K562 (cell line): Measurements from ENCODE around the gene AP1M2. TPM values are rescaled to one million over a fixed set of nuclear protein-coding genes. Genes with fewer than 3 reads are reported as not detected.
A peak's percentile ranks its signal among the peaks of the same experiment; 100 is the strongest.

ENCODE experiments used
- ATAC-seq: fragments of 200-7000 bp; cut with Tn5 transposase; 3 replicates; pipeline ENCODE4 v1.9.1; 2020; ENCODE audit warnings: moderate library complexity
- BruUV-seq: library from RNA; stranded (reverse); fragments of 400-500 nt; replicated peaks from 2 replicates; lab custom pipeline; 2021; lab: Mats Ljungman, UMichigan
- CTCF ChIA-PET: fragments of 300-600 bp; formaldehyde crosslinking; extraction: SDS; loops from one replicate; lab custom pipeline; 2021; ENCODE audit warnings: low intra/inter-chr PET ratio; lab: Yijun Ruan, JAX
- POLR2A ChIA-PET: fragments of 300-600, 350-650 bp; sonication (Branson Sonifier 250); formaldehyde crosslinking; extraction: SDS; loops from one replicate; lab custom pipeline; 2021; ENCODE audit warnings: antibody characterized with exemption, inconsistent platforms; lab: Yijun Ruan, JAX
- DNase-seq, 4 experiments: peaks; one replicate each; pipeline versions ENCODE4 v3.0.0 to v3.0.0-alpha.2; 2011 to 2018; ENCODE audit warnings: low spot score in 3 of 4, mixed read lengths in 3 of 4; ENCODE audit errors: extremely low read depth in 1 of 4
- FAIRE-seq: peaks from 2 replicates; lab custom pipeline; 2011; peaks lifted over from hg19 to GRCh38; lab: Jason Lieb, UNC
- H2AFZ ChIP-seq: 2 replicates; pipeline ENCODE4 v1.6.0; 2011; ENCODE audit warnings: low read depth, low read length, control low read depth, inconsistent platforms
- H3K27ac ChIP-seq: fragments of 200-600 bp; 3 replicates; pipeline ENCODE4 v1.8.0; 2011; ENCODE audit warnings: low read depth, mild to moderate bottlenecking, control low read depth, inconsistent platforms, low read length, moderate library complexity, mixed read lengths; ENCODE audit errors: extremely low read depth
- H3K27me3 ChIP-seq, 2 experiments: fragments of 300-600 bp in 1 of 2; 2 replicates in 1 of 2; 3 replicates in 1 of 2; pipeline versions ENCODE4 v1.6.0 to v1.8.0; 2011; ENCODE audit warnings: inconsistent platforms in 2 of 2, low read length in 2 of 2, mild to moderate bottlenecking in 1 of 2, mixed read lengths in 1 of 2, moderate library complexity in 1 of 2; ENCODE audit not compliant: control insufficient read depth in 2 of 2, insufficient read depth in 2 of 2
- H3K36me3 ChIP-seq: fragments of 300-600 bp; 3 replicates; pipeline ENCODE4 v1.8.0; 2011; ENCODE audit warnings: mild to moderate bottlenecking, low read length, inconsistent platforms; ENCODE audit not compliant: control insufficient read depth, insufficient read depth
- H3K4me1 ChIP-seq, 2 experiments: fragments of 200-600 bp in 1 of 2; replicated peaks in 1 of 2; 2 replicates in 1 of 2; 3 replicates in 1 of 2; pipeline versions ENCODE4 v1.5.1 to v1.8.0; 2011; ENCODE audit warnings: inconsistent platforms in 2 of 2, low read length in 2 of 2, mild to moderate bottlenecking in 1 of 2, mixed read lengths in 1 of 2, moderate library complexity in 1 of 2; ENCODE audit not compliant: control insufficient read depth in 2 of 2, insufficient read depth in 2 of 2
- H3K4me2 ChIP-seq: 2 replicates; pipeline ENCODE4 v1.6.1; 2011; ENCODE audit warnings: low read length, control low read depth, inconsistent platforms, mixed read lengths; ENCODE audit not compliant: insufficient read depth
- H3K4me3 ChIP-seq: fragments of 200-600 bp; sonication (generic), shearing (Covaris generic); 2 replicates; pipeline ENCODE4 v1.5.1; 2016; ENCODE audit warnings: control low read depth, inconsistent platforms
- H3K79me2 ChIP-seq: fragments of 200-600 bp; 3 replicates; pipeline ENCODE4 v1.8.0; 2011; ENCODE audit warnings: low read length, inconsistent platforms; ENCODE audit not compliant: control insufficient read depth, insufficient read depth
- H3K9ac ChIP-seq, 2 experiments: 2 replicates each; pipeline versions ENCODE4 v1.6.0 to v1.6.1; 2011; ENCODE audit warnings: low read depth in 2 of 2, low read length in 2 of 2, control low read depth in 1 of 2, inconsistent platforms in 1 of 2, mild to moderate bottlenecking in 1 of 2, mixed read lengths in 1 of 2; ENCODE audit not compliant: insufficient read depth in 1 of 2
- H3K9me1 ChIP-seq: one replicate; pipeline ENCODE4 v1.6.0; 2011; ENCODE audit warnings: inconsistent platforms, mild to moderate bottlenecking, low read length, moderate library complexity; ENCODE audit not compliant: control insufficient read depth, insufficient read depth
- H3K9me3 ChIP-seq: replicated peaks from 2 replicates; pipeline ENCODE4 v1.5.1; 2011; ENCODE audit warnings: low read depth, low read length, inconsistent platforms; ENCODE audit not compliant: control insufficient read depth, insufficient read depth
- H4K20me1 ChIP-seq: replicated peaks from 2 replicates; pipeline ENCODE4 v1.6.1; 2011; ENCODE audit warnings: low read length, inconsistent platforms, mixed read lengths; ENCODE audit not compliant: control insufficient read depth, insufficient read depth
- ADNP ChIP-seq: fragments of 200-800 bp; sonication (Bioruptor generic); IDR thresholded peaks from 2 replicates; pipeline ENCODE4 v1.6.1; 2016; ENCODE audit warnings: missing genetic modification characterization, missing compliant biosample characterization
- CEBPB ChIP-seq: fragments of 450-650 bp; IDR thresholded peaks from 2 replicates; pipeline ENCODE4 v1.6.1; 2016; ENCODE audit warnings: missing genetic modification characterization, missing compliant biosample characterization
- CHD2 ChIP-seq: IDR thresholded peaks from 2 replicates; pipeline ENCODE4 v1.6.1; 2011; ENCODE audit warnings: low read depth, low read length
- HDAC6 ChIP-seq: IDR thresholded peaks from 2 replicates; pipeline ENCODE4 v1.6.1; 2012; ENCODE audit warnings: low read depth, mild to moderate bottlenecking, control low read depth, inconsistent platforms, low read length, moderate library complexity
- MED1 ChIP-seq: sonication (generic); formaldehyde crosslinking; IDR thresholded peaks from 2 replicates; pipeline ENCODE4 v1.8.1; 2023; ENCODE audit warnings: missing genetic modification reagents, borderline replicate concordance
- NR2C2 ChIP-seq, 2 experiments: fragments of 200-800 bp in 1 of 2; sonication (Bioruptor generic) in 1 of 2; sonication (generic) in 1 of 2; formaldehyde crosslinking in 1 of 2; IDR thresholded peaks; 2 replicates each; pipeline versions ENCODE4 v1.6.1 to v1.8.0; 2016 to 2022; ENCODE audit warnings: mild to moderate bottlenecking in 1 of 2, missing compliant biosample characterization in 1 of 2, missing genetic modification characterization in 1 of 2, missing genetic modification reagents in 1 of 2
- POLR2AphosphoS2 ChIP-seq: IDR thresholded peaks from 2 replicates; pipeline ENCODE4 v1.6.1; 2012; ENCODE audit warnings: low read length, improper control_type of control experiment
- POLR2G ChIP-seq: fragments of 200-400 bp; formaldehyde crosslinking; IDR thresholded peaks from 2 replicates; pipeline ENCODE4 v1.6.1; 2017; ENCODE audit warnings: low read depth, mild to moderate bottlenecking, antibody characterized with exemption, low read length, moderate library complexity
- RFX1 ChIP-seq: fragments of 450-650 bp; IDR thresholded peaks from 2 replicates; pipeline ENCODE4 v1.6.1; 2016; ENCODE audit warnings: mild to moderate bottlenecking, moderate library complexity
- RHOXF2B ChIP-seq: fragments of 250-450 bp; sonication (Bioruptor Pico); conservative IDR thresholded peaks from 2 replicates; pipeline ENCODE4 v1.5.1; 2021
- SP1 ChIP-seq: sonication (generic); formaldehyde crosslinking; IDR thresholded peaks from 2 replicates; pipeline ENCODE4 v1.8.1; 2022; ENCODE audit warnings: mild to moderate bottlenecking, missing genetic modification reagents
- TCF3 ChIP-seq: sonication (generic); formaldehyde crosslinking; IDR thresholded peaks from 2 replicates; pipeline ENCODE4 v1.4.0; 2020; ENCODE audit warnings: mild to moderate bottlenecking, missing genetic modification reagents
- WGBS: fragments of 100-300 bp; shearing (Covaris generic); methylation state at CpG from one replicate; pipeline ENCODE4 v1.1.6; 2016; ENCODE audit warnings: low coverage, mixed read lengths; ENCODE audit not compliant: insufficient coverage; ENCODE audit errors: missing lambda C conversion rate; 5-methylcytosine and 5-hydroxymethylcytosine counted together
- in situ Hi-C: fragments of 300-500 bp; cut with MboI; formaldehyde crosslinking; loops from 4 replicates; pipeline ENCODE4 v1.15.0; 2018; ENCODE audit warnings: inconsistent platforms, mixed read lengths
- intact Hi-C: fragments of 100-400 bp; cut with micrococcal nuclease; formaldehyde crosslinking; loops from 2 replicates; pipeline ENCODE4 v1.14.2; 2022
- polyA plus RNA-seq, 8 experiments: library from polyadenylated mRNA; depleted of rRNA in 4 of 8; stranded (reverse) in 5 of 8; unstranded in 3 of 8; fragments of >200 nt; fragmentation: Nextera tagmentation in 2 of 8; fragmentation: Illumina TruSeq in 1 of 8; extraction: Ambion mirVana in 2 of 8; extraction: Trizol in 1 of 8; gene quantifications; 2 replicates each; pipeline versions ENCODE4 v1.2.1 to v1.2.3, GENCODE V29; 2011 to 2014; ENCODE audit warnings: inconsistent platforms in 1 of 8, missing spikeins in 1 of 8
- total RNA-seq, 7 experiments: library from RNA; depleted of rRNA in 6 of 7; stranded (reverse); fragments of >200 nt in 6 of 7; fragmentation: Illumina TruSeq in 2 of 7; extraction: Trizol in 2 of 7; gene quantifications; 2 replicates each; pipeline versions ENCODE4 v1.2.1 to v1.2.3, GENCODE V29; 2011 to 2021; ENCODE audit warnings: low replicate concordance in 1 of 7
- TF ChIP-seq, protein P1 (sequence below): sonication (generic); formaldehyde crosslinking; IDR thresholded peaks from 2 replicates; pipeline ENCODE4 v1.8.0; 2023; ENCODE audit warnings: mild to moderate bottlenecking, missing genetic modification reagents
- TF ChIP-seq, protein P2 (sequence below): fragments of 250-450 bp; sonication (Bioruptor Pico); IDR thresholded peaks from 2 replicates; pipeline ENCODE4 v1.5.0; 2020; ENCODE audit warnings: mild to moderate bottlenecking

The AP1M2 gene
- total and polyA plus RNA-seq, 9 of the 15 experiments (the other 6 are each of a cell fraction or from before 2014, with no cell fraction given), result 0.33 to 1.4 (median 0.89) TPM; not detected in 1

DNA sequence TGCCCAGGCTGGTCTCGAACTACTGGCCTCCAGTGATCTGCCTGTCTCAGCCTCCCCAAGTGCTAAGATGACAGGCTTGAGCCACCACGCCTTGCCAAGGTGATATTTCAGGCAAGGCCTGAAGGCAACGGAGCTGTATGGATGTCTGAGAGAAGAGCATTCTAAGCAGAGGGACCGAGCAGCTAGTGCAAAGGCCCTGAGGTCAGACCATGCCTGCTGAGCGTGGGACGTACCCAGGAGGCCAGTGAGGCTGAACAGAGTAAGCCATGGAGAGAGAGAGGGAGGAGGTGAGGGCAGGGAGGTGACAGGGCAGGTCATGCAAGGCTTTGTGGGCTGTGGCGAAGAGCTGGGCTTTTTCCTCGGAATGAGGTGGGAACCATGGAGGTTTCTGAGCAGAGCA, 34.9 kb upstream of the AP1M2 start (continued):
- no peak for TF ChIP-seq HDAC6
- TF ChIP-seq, protein P1, sequence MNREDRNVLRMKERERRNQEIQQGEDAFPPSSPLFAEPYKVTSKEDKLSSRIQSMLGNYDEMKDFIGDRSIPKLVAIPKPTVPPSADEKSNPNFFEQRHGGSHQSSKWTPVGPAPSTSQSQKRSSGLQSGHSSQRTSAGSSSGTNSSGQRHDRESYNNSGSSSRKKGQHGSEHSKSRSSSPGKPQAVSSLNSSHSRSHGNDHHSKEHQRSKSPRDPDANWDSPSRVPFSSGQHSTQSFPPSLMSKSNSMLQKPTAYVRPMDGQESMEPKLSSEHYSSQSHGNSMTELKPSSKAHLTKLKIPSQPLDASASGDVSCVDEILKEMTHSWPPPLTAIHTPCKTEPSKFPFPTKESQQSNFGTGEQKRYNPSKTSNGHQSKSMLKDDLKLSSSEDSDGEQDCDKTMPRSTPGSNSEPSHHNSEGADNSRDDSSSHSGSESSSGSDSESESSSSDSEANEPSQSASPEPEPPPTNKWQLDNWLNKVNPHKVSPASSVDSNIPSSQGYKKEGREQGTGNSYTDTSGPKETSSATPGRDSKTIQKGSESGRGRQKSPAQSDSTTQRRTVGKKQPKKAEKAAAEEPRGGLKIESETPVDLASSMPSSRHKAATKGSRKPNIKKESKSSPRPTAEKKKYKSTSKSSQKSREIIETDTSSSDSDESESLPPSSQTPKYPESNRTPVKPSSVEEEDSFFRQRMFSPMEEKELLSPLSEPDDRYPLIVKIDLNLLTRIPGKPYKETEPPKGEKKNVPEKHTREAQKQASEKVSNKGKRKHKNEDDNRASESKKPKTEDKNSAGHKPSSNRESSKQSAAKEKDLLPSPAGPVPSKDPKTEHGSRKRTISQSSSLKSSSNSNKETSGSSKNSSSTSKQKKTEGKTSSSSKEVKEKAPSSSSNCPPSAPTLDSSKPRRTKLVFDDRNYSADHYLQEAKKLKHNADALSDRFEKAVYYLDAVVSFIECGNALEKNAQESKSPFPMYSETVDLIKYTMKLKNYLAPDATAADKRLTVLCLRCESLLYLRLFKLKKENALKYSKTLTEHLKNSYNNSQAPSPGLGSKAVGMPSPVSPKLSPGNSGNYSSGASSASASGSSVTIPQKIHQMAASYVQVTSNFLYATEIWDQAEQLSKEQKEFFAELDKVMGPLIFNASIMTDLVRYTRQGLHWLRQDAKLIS (CRISPR knock-in tag), result no peak
- no peak for TF ChIP-seq TCF3
- TF ChIP-seq ADNP (tag), result no peak
- TF ChIP-seq RHOXF2B (CRISPR knock-in tag), result no peak
- TF ChIP-seq CHD2, result no peak

DNA sequence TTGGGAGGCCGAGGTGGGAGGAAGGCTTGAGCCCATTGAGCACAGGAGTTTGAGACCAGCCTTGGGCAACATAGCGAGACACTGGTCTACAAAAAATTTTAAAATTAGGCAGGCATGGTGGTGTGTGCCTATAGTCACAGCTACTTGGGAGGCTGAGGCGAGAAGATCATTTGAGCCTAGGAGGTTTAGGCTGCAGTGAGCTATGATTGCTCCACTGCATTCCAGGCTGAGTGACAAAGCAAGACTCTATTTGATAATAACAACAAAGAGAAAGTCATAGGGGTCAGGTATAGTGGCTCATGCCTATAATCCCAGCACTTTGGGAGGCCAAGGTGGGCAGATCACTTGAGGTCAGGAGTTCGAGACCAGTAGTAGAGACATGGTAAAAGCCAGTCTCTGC, 33.7 kb upstream of the AP1M2 start:
- no peak for ATAC-seq
- CTCF ChIA-PET, result no interaction called here
- no peaks in the 10 kb centered on the region for H4K20me1 ChIP-seq
- peak; percentile 58 for FAIRE-seq
- POLR2A ChIA-PET, result interaction anchor here (0.8 to 1.4 kb wide), 2 partner anchors 19 to 38 kb away, joined by 3 to 4 read pairs; no protein-coding TSS in a partner anchor
- BruUV-seq, result no TSS peak
- no peak overlapping the region for H2AFZ ChIP-seq
- intact Hi-C loops, result no loop called here
- WGBS, result 65% methylated on average over 4 of the region's 4 CpGs
- H3K9me1 ChIP-seq, result peaks cover 3% of the 10 kb centered on the region
- in situ Hi-C loops, result no loop called here
- no peaks in the 10 kb centered on the region for H3K9me3 ChIP-seq
- H3K4me1 ChIP-seq, result peaks cover 23 to 39% of the 10 kb centered on the region in 2 experiments
- no peak overlapping the region for H3K27ac ChIP-seq
- H3K4me2 ChIP-seq, result no peak overlapping the region
- H3K9ac ChIP-seq, result no peak overlapping the region
- peak in 1 of 4 experiments; percentile 13 for DNase-seq
- H3K27me3 ChIP-seq, result no peaks in the 10 kb centered on the region
- H3K79me2 ChIP-seq, result peaks cover 6% of the 10 kb centered on the region; the same call in 2 of the 3 replicates
- H3K36me3 ChIP-seq, result no peaks in the 10 kb centered on the region
- H3K4me3 ChIP-seq, result no peak overlapping the region
- TF ChIP-seq NR2C2 (CRISPR knock-in tag; IDR thresholded peaks at IDR 0.05) (no peak), NR2C2 (tag; IDR thresholded peaks at IDR 0.05) (no peak), POLR2G (no peak), RFX1 (no peak), POLR2AphosphoS2 (no peak), MED1 (CRISPR knock-in tag) (no peak), SP1 (CRISPR knock-in tag) (0 out of 2 replicates have a peak, but pooled peaks have one; percentile 24), CEBPB (0 out of 2 replicates have a peak, but pooled peaks have one; percentile 15)
- TF ChIP-seq, protein P2, sequence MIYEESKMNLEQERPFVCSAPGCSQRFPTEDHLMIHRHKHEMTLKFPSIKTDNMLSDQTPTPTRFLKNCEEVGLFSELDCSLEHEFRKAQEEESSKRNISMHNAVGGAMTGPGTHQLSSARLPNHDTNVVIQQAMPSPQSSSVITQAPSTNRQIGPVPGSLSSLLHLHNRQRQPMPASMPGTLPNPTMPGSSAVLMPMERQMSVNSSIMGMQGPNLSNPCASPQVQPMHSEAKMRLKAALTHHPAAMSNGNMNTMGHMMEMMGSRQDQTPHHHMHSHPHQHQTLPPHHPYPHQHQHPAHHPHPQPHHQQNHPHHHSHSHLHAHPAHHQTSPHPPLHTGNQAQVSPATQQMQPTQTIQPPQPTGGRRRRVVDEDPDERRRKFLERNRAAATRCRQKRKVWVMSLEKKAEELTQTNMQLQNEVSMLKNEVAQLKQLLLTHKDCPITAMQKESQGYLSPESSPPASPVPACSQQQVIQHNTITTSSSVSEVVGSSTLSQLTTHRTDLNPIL, result no peak
- TF ChIP-seq, all 486 proteins: peak for 2
